Fibroblast of skin of left biceps (primary cell): ENCODE data around the gene PEX11A.
A peak's percentile ranks its signal among the peaks of the same experiment; 100 is the strongest.

ENCODE experiments used
- DNase-seq, 2 experiments: peaks; one replicate each; pipeline ENCODE4 v3.0.0-alpha.2; 2013; ENCODE audit warnings: low read depth in 2 of 2

Gene PEX11A

DNA sequence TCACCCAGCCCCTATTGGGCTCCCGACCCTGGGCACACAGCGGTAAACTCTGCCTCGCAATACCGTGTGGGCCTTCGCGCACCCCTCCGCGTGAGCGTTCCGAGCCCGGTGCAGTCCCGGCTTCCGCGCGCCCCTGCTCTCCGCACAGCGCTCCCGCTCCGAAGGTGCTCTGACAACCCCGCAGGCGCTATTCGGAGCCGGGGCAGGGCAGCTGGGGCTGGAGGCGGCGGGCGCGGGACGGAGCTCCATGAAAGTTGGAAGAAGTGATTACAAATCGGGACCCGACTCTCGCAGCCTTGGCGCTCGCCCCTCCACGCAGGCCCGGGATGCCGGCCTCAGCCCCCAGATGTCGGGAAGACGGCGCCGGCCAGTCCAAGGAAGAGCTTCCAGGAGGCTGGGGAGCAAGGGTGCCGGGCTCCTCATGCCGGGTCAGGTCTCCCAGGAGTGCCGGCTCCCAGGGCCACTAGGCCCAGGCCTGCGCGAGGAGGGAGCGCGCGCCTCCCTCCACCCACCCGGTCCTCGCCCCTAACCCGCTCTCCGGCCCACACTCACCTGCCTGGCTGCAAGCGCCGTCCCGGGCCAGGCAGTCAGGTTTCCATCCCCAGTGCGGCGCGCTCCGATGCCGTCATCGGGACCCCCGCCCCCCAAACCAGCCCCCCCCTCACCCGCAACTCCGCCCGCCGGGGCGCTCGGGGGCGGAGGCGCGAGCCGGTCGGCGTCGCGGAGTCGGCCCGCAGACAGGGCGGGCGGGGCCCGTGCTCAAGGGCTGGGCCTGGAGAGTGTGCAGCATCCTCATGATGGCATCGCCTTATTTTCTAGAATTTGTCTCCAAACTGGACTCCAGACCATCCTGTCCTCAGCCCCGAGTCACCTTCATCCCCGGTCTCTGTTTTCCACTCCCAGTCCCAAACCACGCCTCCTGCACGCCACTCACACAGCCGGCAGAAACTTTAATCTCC is 35.4 kb downstream of the PEX11A start, which contains the start of gene KIF7:
Gene KIF7, minus strand, starts transcription at position 621 of the 959 bp plus-strand sequence. CDS start 2,537 bp downstream, outside the sequence.
- DNase-seq: peak; percentile 28 to 33

GRCh38 chr15:89654301-89654761 is 36.2 kb downstream of the PEX11A start:
- DNase-seq: no peak

DNA sequence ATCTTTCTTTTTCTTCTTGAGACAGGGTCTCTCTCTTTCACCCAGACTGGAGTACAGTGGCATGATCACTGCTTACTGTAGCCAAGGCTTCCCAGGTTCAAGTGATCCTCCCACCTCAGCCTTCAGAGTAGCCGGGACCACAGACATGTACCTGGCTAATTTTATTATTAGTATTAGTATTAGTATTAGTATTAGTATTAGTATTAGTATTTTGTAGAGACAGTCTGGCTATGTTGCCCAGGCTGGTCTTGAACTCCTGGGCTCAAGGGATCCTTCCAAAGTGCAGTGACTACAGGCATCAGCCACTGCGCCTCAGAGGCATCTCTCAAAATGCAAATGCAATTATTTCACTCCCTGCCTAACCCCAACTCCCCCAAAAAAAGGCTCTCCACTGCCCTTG is 37.0 kb downstream of the PEX11A start:
- no peak for DNase-seq

- no peak for DNase-seq
These were observed 37.9 kb downstream of the PEX11A start for GRCh38 chr15:89652666-89653065.

- no peak for DNase-seq
These were observed 38.4 kb downstream of the PEX11A start for GRCh38 chr15:89652131-89652530.

GRCh38 chr15:89649716-89650115 is 40.8 kb downstream of the PEX11A start:
- no peak for DNase-seq

- DNase-seq: no peak
These were observed 41.4 kb downstream of the PEX11A start for GRCh38 chr15:89649013-89649625.

- DNase-seq: no peak
These were observed 42.2 kb downstream of the PEX11A start for GRCh38 chr15:89648106-89649012.

- DNase-seq: no peak
These were observed 43.2 kb downstream of the PEX11A start for GRCh38 chr15:89647191-89647851.

DNA sequence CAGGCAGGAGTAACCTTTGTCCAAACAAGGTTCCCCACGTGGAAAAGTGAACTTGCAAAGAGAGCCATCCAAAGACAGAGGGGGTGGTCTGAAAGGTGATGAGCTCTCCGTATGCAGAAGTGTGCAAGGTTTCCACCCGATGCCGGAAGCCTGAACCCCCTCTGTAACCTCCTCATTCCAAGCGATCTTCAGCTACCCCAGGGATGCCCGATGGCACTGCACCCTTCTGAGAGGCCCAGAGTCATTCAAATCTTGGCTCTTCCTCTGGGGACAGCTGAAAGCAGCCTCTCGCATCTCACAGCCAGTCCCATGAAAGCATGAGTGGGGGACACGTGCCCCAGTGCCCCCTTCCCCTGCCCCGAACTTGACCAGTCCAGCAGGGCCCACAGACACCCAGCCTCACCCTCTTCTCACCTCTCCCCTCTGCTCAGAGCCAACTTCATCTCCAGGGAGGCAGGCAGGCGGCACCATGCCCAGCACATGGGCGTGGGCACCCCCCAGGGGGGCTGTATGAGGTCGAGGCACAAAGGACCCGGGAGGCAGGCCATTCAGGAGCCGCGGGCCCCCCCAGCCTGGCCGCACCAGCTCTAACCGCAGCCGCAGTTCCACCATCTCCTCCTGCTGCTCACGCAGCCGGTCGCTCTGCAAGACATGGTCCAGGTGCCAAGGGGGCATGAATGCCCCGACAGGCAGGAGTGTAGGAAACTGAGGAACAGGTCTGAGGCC is 44.0 kb downstream of the PEX11A start:
- DNase-seq: no peak

- DNase-seq: no peak
These were observed 44.9 kb downstream of the PEX11A start for GRCh38 chr15:89645680-89646079.

DNA sequence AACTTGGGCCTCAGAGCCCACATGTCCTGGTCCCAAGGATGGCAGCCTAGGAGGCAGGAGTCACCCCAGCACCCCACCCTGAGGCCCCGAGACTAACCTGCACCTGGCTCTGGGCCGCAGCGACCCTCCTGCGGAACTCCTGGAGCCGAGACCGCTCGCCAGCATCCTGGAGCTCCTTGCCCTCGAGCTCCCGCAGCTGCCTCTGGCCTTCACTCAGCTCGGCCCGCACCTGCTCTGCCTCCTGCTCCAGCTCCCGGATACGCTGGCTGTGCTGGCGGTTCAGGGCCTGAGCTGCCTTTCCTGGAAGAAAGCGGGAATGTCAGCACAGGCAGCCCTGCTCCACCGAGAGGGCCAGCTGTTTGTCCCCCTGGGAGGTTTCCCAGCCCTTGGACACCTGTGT is 48.4 kb downstream of the PEX11A start:
- no peak for DNase-seq

- DNase-seq: no peak
These were observed 49.5 kb downstream of the PEX11A start for GRCh38 chr15:89641053-89641452.

GRCh38 chr15:89640245-89640644 is 50.3 kb downstream of the PEX11A start:
- DNase-seq: no peak

- no peak for DNase-seq
These were observed 57.0 kb downstream of the PEX11A start for GRCh38 chr15:89633585-89633984.

GRCh38 chr15:89632563-89633430 is 57.8 kb downstream of the PEX11A start:
- DNase-seq: no peak

GRCh38 chr15:89631902-89632264 is 58.7 kb downstream of the PEX11A start:
- DNase-seq: no peak
